ENCODE data around the gene SMG9.
A peak's percentile ranks its signal among the peaks of the same experiment; 100 is the strongest.

SMG9 gene

DNA sequence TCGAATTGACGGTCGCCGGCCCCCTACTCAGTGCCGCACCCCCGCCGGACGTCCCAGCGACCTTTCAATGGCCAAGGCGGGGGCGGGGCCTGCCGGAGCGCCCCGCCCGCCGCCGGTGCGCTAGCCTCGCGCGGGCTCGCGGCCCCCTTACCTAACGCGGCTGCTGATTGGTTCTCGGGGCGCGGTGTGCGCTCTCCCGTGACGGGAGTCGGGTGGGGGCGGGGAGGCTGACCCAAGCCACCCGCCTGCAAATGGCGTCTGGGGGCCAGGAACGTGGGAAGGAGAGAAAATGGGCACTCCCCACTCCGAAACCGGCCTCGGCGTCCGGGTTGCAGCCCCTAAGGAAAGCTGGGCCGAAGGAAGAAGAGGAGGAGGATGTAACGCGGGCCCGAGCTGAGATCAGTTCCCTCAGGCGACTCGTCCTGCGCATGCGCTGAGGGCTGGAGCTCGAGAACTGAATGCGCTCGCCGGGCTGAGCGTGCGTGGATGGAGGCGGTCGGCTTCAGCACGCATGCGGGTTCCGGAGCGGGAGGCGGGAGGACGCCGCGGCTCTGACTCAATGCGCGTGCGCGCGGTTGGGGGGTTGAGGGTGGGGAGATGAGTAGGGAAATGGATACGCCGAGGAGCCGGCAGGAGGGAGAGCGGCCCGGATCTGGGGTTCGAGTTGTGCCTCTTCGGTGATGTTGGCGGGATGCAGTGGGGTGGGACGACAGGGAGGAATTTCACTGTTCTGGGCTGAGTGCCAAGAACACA, at the start of gene SMG9:
SMG9 (minus strand) TSS at position 460 of the 753 bp plus-strand sequence. CDS start 4,221 bp downstream, outside the sequence.
- Histone ChIP-seq H3K4me3 (ENCODE audit: low read depth, low read length) (peak within 1 kb of the TSS; percentile 60), H3K27ac (ENCODE audit: extremely low read depth, low read depth, low read length) (peak within 1 kb of the TSS; percentile 100), H3K36me3 (ENCODE audit: control insufficient read depth in 2 of 2, insufficient read depth in 1 of 2, low read length in 2 of 2) (peaks cover 27 to 37% of the 10 kb centered on the region in 2 experiments), H3K4me1 (ENCODE audit: control insufficient read depth, insufficient read depth, low read length) (peaks cover 32% of the 10 kb centered on the region), H3K9me3 (ENCODE audit: control insufficient read depth, insufficient read depth, low read depth, low read length) (no peaks in the 10 kb centered on the region)
- CTCF ChIA-PET = interaction anchor here (0.6 to 9.0 kb wide), 10 partner anchors 8 to 828 kb away, joined by 3 to 151 read pairs (median 6); no protein-coding TSS in a partner anchor
- POLR2A ChIA-PET = interaction anchor here (0.6 to 4.4 kb wide), 25 partner anchors 9 to 292 kb away, joined by 3 to 63 read pairs (median 5); partner anchors contain the start of genes IRGQ, PLAUR, XRCC1 and ZNF45
- no peak for TF ChIP-seq ZNF132 (tag by site-specific recombination; IDR thresholded peaks at IDR 0.05; ENCODE audit: borderline replicate concordance)
- peak; percentile 66 for TF ChIP-seq ZFP69B (tag by site-specific recombination; IDR thresholded peaks at IDR 0.05)
- TF ChIP-seq ZNF600 (tag by site-specific recombination; IDR thresholded peaks at IDR 0.05) = peak; percentile 99
- TF ChIP-seq, protein P1, sequence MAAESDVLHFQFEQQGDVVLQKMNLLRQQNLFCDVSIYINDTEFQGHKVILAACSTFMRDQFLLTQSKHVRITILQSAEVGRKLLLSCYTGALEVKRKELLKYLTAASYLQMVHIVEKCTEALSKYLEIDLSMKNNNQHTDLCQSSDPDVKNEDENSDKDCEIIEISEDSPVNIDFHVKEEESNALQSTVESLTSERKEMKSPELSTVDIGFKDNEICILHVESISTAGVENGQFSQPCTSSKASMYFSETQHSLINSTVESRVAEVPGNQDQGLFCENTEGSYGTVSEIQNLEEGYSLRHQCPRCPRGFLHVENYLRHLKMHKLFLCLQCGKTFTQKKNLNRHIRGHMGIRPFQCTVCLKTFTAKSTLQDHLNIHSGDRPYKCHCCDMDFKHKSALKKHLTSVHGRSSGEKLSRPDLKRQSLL (tag by site-specific recombination; IDR thresholded peaks at IDR 0.05) = no peak; the same call in 1 of the 2 replicates
- TF ChIP-seq, protein P2, sequence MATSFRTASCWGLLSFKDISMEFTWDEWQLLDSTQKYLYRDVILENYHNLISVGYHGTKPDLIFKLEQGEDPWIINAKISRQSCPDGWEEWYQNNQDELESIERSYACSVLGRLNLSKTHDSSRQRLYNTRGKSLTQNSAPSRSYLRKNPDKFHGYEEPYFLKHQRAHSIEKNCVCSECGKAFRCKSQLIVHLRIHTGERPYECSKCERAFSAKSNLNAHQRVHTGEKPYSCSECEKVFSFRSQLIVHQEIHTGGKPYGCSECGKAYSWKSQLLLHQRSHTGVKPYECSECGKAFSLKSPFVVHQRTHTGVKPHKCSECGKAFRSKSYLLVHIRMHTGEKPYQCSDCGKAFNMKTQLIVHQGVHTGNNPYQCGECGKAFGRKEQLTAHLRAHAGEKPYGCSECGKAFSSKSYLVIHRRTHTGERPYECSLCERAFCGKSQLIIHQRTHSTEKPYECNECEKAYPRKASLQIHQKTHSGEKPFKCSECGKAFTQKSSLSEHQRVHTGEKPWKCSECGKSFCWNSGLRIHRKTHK (tag by site-specific recombination; IDR thresholded peaks at IDR 0.05) = no peak
- TF ChIP-seq ZBTB20 (tag by site-specific recombination; IDR thresholded peaks at IDR 0.05) = peak; percentile 92; the same call in 1 of the 2 replicates
- TF ChIP-seq ZNF423 (tag by site-specific recombination; IDR thresholded peaks at IDR 0.05) = peak; percentile 3; the same call in 1 of the 2 replicates
- TF ChIP-seq, protein P3, sequence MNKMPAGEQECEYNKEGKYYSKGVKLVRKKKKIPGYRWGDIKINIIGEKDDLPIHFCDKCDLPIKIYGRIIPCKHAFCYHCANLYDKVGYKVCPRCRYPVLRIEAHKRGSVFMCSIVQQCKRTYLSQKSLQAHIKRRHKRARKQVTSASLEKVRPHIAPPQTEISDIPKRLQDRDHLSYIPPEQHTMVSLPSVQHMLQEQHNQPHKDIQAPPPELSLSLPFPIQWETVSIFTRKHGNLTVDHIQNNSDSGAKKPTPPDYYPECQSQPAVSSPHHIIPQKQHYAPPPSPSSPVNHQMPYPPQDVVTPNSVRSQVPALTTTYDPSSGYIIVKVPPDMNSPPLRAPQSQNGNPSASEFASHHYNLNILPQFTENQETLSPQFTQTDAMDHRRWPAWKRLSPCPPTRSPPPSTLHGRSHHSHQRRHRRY (tag by site-specific recombination; IDR thresholded peaks at IDR 0.05) = no peak
- TF ChIP-seq ZNF311 (tag by site-specific recombination; IDR thresholded peaks at IDR 0.05; ENCODE audit: borderline replicate concordance) = no peak
- TF ChIP-seq ZNF24 (tag by site-specific recombination; IDR thresholded peaks at IDR 0.05) = peak; percentile 93; the same call in 1 of the 2 replicates
- TF ChIP-seq, protein P4, sequence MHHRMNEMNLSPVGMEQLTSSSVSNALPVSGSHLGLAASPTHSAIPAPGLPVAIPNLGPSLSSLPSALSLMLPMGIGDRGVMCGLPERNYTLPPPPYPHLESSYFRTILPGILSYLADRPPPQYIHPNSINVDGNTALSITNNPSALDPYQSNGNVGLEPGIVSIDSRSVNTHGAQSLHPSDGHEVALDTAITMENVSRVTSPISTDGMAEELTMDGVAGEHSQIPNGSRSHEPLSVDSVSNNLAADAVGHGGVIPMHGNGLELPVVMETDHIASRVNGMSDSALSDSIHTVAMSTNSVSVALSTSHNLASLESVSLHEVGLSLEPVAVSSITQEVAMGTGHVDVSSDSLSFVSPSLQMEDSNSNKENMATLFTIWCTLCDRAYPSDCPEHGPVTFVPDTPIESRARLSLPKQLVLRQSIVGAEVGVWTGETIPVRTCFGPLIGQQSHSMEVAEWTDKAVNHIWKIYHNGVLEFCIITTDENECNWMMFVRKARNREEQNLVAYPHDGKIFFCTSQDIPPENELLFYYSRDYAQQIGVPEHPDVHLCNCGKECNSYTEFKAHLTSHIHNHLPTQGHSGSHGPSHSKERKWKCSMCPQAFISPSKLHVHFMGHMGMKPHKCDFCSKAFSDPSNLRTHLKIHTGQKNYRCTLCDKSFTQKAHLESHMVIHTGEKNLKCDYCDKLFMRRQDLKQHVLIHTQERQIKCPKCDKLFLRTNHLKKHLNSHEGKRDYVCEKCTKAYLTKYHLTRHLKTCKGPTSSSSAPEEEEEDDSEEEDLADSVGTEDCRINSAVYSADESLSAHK (tag by site-specific recombination; IDR thresholded peaks at IDR 0.05) = peak; percentile 69
- peak; percentile 98 for TF ChIP-seq ZNF660 (tag by site-specific recombination; IDR thresholded peaks at IDR 0.05)
- TF ChIP-seq ZNF394 (tag by site-specific recombination; IDR thresholded peaks at IDR 0.05; ENCODE audit: borderline replicate concordance) = peak; percentile 57; the same call in 1 of the 2 replicates
- TF ChIP-seq BCL11A (tag by site-specific recombination; IDR thresholded peaks at IDR 0.05; ENCODE audit: low read depth) = peak; percentile 53; the same call in 1 of the 2 replicates
- TF ChIP-seq ZNF354C (tag by site-specific recombination; IDR thresholded peaks at IDR 0.05; ENCODE audit: borderline replicate concordance, low read depth) = no peak
- no peak for TF ChIP-seq ZNF521 (tag by site-specific recombination; IDR thresholded peaks at IDR 0.05)
- peak; percentile 93; the same call in 1 of the 2 replicates for TF ChIP-seq ZNF324 (tag by site-specific recombination; IDR thresholded peaks at IDR 0.05)
- TF ChIP-seq ZNF391 (tag by site-specific recombination; IDR thresholded peaks at IDR 0.05; ENCODE audit: borderline replicate concordance, low read depth) = peak; percentile 88; the same call in 1 of the 2 replicates
- TF ChIP-seq ZBTB11 (tag by site-specific recombination; conservative IDR thresholded peaks at IDR 0.05; ENCODE audit: low read depth) = peak; percentile 70
- peak; percentile 93 for TF ChIP-seq KLF8 (tag by site-specific recombination; IDR thresholded peaks at IDR 0.05)
- no peak for TF ChIP-seq ZNF704 (tag by site-specific recombination; IDR thresholded peaks at IDR 0.05)
- 0 out of 2 replicates have a peak, but pooled peaks have one; percentile 48 for TF ChIP-seq ZSCAN18 (tag by site-specific recombination; IDR thresholded peaks at IDR 0.05)
- TF ChIP-seq RBAK (tag by site-specific recombination; IDR thresholded peaks at IDR 0.05) = no peak
